ENCODE data around the gene MTA2.
"Not testable (repeated sequence)": the region's sequence is repeated elsewhere in the genome, so short reads cannot be mapped to it uniquely, and the experiment has no call there.

DNA sequence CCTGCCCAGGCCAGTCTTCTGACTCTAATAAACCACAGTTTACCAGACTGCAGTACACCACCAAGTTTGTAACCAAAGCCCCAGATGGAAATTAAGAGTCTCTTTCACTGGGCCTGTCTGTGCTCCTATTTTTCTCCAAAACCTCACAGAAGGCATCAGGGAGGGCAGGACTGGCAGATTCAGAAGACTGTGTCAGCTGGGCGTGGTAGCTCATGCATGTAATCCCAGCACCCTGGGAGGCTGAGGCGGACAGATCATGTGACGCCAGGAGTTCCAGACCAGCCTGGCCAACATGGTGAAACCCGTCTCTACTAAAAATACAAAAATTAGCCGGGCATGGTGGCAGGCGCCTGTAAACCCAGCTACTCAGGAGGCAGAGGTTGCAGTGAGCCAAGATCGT lies 16.3 kb downstream of the MTA2 start:
- TF ChIP-seq ZNF274 (IDR thresholded peaks at IDR 0.05; ENCODE audit: low read depth, low read length); YY1 (IDR thresholded peaks at IDR 0.05; ENCODE audit: insufficient read depth, insufficient read length): not testable (repeated sequence)

Data from NT2/D1 (cell line).